Measurements from ENCODE around the gene RAD9A. TPM values are rescaled to one million over a fixed set of nuclear protein-coding genes. Genes with fewer than 3 reads are reported as not detected.

The RAD9A gene
- total and polyA plus RNA-seq, 2 of the 4 experiments (the other 2 are of a cell fraction): 2.0 to 10.3 TPM

GRCh38 chr11:67436459-67437081, 44.8 kb downstream of the RAD9A start:
- WGBS, 2 experiments (ENCODE audit: extremely low coverage in 2 of 2, insufficient read length in 1 of 2): 30% methylated on average over 2 of the region's 6 CpGs; no CpG with 5 or more reads in 1 of the 2 experiments
- Histone ChIP-seq H2AK5ac (ENCODE audit: low read depth, low read length) (no peak overlapping the region), H3K4me2 (ENCODE audit: low read depth, low read length) (no peak overlapping the region), H3K27ac (ENCODE audit: insufficient read depth, low read length) (no peak overlapping the region), H3K56ac (ENCODE audit: extremely low read depth, insufficient read depth, low read length) (no peak overlapping the region), H4K8ac (ENCODE audit: low read depth in 2 of 2, low read length in 2 of 2) (no peak overlapping the region), H2AK9ac (replicated peaks; ENCODE audit: low read depth, low read length, poor library complexity) (no peak overlapping the region), H2BK20ac (ENCODE audit: low read depth, low read length) (no peak overlapping the region), H4K91ac (ENCODE audit: insufficient read depth, low read depth, low read length) (no peak overlapping the region), H3K18ac (ENCODE audit: low read depth, low read length) (no peak overlapping the region), H3K36me3 (ENCODE audit: control insufficient read depth, insufficient read depth, low read length) (peaks cover 62% of the 10 kb centered on the region), H3K79me1 (ENCODE audit: low read depth in 1 of 2, low read length in 2 of 2) (peaks cover 0 to 10% of the 10 kb centered on the region in 2 experiments; a peak in 1 of 4 replicates), H2BK15ac (ENCODE audit: low read depth, low read length) (no peak overlapping the region), H2BK5ac (ENCODE audit: low read depth, low read length, poor library complexity, severe bottlenecking) (no peak overlapping the region), H3K9ac (ENCODE audit: low read depth, low read length) (no peak overlapping the region), H3K9me1 (ENCODE audit: insufficient read depth, low read length) (no peaks in the 10 kb centered on the region), H4K20me1 (ENCODE audit: insufficient read depth, low read length) (no peaks in the 10 kb centered on the region; the same call in none of the 2 replicates), H4K5ac (ENCODE audit: low read depth, low read length) (no peak overlapping the region), H2BK120ac (ENCODE audit: low read depth, low read length) (no peak overlapping the region), H3K23ac (ENCODE audit: low read depth, low read length) (no peak overlapping the region), H3K9me3 (ENCODE audit: control insufficient read depth, insufficient read depth, low read length) (no peaks in the 10 kb centered on the region), H3K14ac (replicated peaks; ENCODE audit: low read depth, low read length) (no peak overlapping the region), H3K4ac (ENCODE audit: low read depth, low read length) (no peak overlapping the region), H3K4me1 (ENCODE audit: control insufficient read depth, insufficient read depth, low read length) (no peaks in the 10 kb centered on the region), H3K4me3 (ENCODE audit: insufficient read depth, low read depth, low read length) (no peak overlapping the region), H2AFZ (replicated peaks; ENCODE audit: low read length, poor library complexity) (peak overlapping the region; percentile 7), H3K27me3 (ENCODE audit: control insufficient read depth, insufficient read depth, low read length) (no peaks in the 10 kb centered on the region)
- intact Hi-C loops (cut with micrococcal nuclease) (no loop called here), dilution Hi-C loops (cut with HindIII; ENCODE audit: low sequenced_read_pairs, unreplicated experiment) (no loop called here), in situ Hi-C loops (cut with MboI; ENCODE audit: low sequenced_read_pairs) (no loop called here)
- CTCF ChIA-PET: no interaction called here
- TF ChIP-seq RCOR1 (IDR thresholded peaks at IDR 0.05; ENCODE audit: insufficient replicate concordance, low read length) (no peak), RFX5 (IDR thresholded peaks at IDR 0.05; ENCODE audit: low read depth, low read length) (no peak), ELK1 (IDR thresholded peaks at IDR 0.05; ENCODE audit: borderline replicate concordance, low read depth, low read length) (no peak), BHLHE40 (IDR thresholded peaks at IDR 0.05; ENCODE audit: low read depth, low read length) (no peak), NFE2L2 (IDR thresholded peaks at IDR 0.05; ENCODE audit: low read depth, low read length) (no peak), RAD21 (IDR thresholded peaks at IDR 0.05; ENCODE audit: low read length) (no peak), USF2 (IDR thresholded peaks at IDR 0.05; ENCODE audit: low read depth, low read length) (no peak), MAZ (IDR thresholded peaks at IDR 0.05; ENCODE audit: borderline replicate concordance, low read depth, low read length) (no peak), MAFK (IDR thresholded peaks at IDR 0.05; ENCODE audit: low read depth, low read length) (no peak), CEBPB (IDR thresholded peaks at IDR 0.05; ENCODE audit: low read depth, low read length) (no peak), FOS (IDR thresholded peaks at IDR 0.05; ENCODE audit: low read depth, low read length) (no peak), SMC3 (IDR thresholded peaks at IDR 0.05; ENCODE audit: low read depth, low read length) (no peak), MXI1 (IDR thresholded peaks at IDR 0.05; ENCODE audit: borderline replicate concordance, low read depth, low read length) (no peak), POLR2A (IDR thresholded peaks at IDR 0.05; ENCODE audit: low read depth, low read length) (no peak), CHD1 (IDR thresholded peaks at IDR 0.05; ENCODE audit: low read depth, low read length) (no peak)
- no TSS peak for BruUV-seq (replicated peaks)
- POLR2A ChIA-PET (ENCODE audit: unreplicated experiment): no interaction called here
- no peak for DNase-seq
- no peak for ATAC-seq (ENCODE audit: low read depth)
